NCI-H2171 treated with DMSO at 0.1 percent for 48 hours (cell line): ENCODE data around the gene D2HGDH.
"Not testable (repeated sequence)": the region's sequence is repeated elsewhere in the genome, so short reads cannot be mapped to it uniquely, and the experiment has no call there.

Experiments used
- DNase-seq: peaks from one replicate; lab custom pipeline; 2025; lab: John Stamatoyannopoulos, UW

The D2HGDH gene

DNA sequence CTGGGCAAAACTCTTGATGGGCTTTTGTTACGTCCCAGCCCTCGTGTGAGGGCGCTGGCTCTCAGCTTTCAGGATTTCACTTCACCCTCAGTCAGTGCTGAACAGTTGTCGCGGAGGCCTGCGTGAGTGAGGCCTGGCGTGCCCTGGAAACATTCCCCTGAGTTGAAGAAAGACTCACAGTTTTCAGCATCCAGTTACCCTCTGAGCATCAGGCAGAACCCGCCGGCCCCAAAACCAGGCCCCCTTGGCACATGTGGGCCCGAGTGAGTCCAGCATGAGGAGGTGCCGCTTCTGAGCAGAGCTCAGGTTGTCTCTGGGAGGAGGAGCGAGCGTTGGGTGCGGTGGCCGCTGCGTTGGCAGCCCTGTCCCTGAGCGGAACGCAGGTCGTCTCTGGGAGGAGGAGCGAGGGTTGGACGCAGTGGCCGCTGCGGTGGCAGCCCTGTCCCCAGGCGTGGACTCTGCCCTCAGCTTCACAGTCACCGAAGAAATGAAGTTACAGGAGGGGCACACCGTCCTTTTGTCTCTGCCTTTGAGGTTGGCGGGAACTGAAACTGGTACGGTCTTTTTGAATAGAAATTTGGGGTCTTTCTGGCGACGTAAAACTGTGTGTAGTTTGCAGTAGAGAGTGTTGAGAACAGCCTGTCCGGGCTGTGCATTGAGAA is 74.4 kb downstream of the D2HGDH start, which contains the start of gene NEU4:
NEU4 (plus strand) TSS at position 473 of the 662 bp plus-strand sequence. CDS start 5,292 bp downstream, outside the sequence.
- DNase-seq = no peak

DNA sequence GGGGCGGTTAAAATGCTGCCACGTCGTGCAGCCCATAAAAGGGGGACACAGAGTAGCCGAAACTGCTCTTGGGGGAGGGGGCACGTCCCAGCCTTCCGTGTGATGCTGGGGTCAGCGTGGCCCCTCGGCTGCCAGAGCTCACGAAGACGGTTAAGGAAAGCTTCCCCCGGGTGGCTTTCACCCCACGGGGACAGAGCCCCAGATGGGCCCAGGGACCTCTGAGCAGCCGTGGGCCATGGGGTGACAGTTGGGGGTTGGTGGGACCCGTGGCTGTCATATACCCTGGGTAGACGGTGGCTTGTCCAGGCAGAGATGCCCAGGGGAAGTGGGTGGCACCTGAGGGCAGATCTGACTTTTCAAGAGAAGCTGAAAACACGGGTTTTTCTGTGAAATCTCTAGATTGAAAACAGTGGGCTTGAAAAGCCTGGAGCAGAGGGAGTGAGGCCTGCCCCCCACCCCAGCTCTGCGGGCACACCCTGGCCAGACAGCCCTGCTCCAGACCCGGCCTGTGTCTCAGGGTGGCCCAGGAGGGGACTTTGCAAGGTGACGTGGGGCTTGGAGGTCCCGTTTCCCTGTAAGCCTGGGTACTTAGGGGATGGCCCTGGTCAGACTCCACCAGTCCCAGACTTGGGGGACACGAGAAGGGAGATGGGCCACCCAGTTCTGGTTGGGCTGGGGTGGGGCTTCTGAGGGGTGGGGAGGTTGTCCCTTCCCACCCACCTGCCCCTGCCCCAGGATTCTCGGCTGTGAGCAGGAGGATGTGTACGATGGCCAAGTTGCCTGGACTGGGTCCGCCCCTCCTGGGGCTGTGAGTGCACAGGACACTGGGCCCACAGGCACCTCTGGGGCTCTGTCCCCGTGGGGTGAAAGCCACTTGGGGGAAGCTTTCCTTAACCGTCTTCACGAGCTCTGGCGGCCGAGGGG is 75.2 kb downstream of the D2HGDH start:
- DNase-seq = no peak

DNA sequence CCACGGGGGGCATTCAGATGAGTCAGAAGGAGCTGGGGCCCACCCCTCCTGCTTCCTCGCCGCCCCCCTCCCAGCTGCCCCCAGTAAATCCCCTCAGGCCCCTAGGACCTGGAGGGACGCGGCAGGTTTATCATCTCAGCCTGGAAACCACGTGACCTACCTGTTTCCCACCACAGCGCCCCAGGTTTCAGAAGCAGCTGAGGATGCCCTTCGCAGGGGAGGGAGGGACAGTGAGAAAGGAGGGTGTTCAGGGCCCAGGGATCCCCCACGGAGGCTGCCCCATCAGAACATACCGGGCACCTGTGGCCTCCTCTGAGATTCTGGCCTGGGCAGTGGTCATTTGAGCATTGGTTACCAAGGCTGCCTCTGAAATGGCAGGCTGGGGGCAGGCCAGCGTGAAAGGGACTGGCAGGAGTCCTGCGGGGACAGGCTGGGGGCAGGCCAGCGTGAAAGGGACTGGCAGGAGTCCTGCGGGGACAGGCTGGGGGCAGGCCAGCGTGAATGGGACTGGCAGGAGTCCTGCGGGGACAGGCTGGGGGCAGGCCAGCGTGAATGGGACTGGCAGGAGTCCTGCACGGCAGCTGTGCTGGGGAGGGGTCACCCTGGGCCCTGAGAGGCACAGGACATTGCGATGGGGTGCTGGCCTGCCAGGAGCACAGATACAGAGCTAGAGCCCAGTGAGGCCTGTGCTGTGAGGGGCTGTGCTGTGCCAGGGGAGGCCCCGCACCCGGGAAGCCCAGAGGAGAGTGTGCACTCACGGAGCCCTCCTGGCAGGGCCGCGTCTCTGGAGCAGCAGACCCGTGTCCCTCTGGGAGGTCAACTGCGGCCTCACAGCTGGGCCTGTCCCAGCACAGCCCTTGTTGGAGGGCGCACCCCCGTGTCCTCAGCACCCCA is 76.1 kb downstream of the D2HGDH start:
- DNase-seq = no peak

DNA sequence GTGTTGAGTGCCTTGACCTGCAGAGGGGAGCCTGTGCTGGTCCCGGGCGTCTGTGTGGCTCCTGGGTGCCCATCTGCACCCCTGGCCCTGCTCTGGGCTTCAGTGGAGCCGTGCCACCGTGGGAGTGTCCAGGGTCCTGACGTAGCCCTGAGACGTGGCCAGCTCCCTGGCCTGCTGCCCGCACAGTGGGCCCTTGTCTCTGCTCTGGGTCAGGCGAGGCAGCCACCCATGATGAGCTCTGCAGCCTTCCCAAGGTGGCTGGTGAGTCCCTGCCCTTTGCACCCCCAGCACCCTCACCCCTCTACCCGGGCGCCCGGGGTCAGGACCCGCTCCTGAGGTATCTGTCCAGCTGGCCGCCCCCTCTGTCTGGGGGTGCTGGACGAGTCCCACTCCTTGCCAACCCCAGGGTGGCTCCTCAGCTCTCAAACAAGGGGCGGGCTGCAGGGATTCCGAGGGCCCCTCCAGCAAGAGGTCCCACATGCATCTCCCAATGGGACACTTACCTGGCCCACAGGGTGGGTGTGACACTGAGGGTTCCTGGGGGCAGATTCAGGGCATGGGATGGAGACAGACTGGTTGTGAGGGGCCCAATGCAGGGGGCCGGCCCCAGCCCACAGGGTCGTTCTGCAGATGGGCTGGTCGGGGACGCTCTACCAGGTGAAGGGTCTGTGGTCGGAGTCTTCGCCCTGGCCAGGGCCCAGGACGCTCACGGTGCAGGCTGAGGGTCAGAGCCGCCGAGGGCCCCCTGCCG is 76.9 kb downstream of the D2HGDH start:
- no peak for DNase-seq

DNA sequence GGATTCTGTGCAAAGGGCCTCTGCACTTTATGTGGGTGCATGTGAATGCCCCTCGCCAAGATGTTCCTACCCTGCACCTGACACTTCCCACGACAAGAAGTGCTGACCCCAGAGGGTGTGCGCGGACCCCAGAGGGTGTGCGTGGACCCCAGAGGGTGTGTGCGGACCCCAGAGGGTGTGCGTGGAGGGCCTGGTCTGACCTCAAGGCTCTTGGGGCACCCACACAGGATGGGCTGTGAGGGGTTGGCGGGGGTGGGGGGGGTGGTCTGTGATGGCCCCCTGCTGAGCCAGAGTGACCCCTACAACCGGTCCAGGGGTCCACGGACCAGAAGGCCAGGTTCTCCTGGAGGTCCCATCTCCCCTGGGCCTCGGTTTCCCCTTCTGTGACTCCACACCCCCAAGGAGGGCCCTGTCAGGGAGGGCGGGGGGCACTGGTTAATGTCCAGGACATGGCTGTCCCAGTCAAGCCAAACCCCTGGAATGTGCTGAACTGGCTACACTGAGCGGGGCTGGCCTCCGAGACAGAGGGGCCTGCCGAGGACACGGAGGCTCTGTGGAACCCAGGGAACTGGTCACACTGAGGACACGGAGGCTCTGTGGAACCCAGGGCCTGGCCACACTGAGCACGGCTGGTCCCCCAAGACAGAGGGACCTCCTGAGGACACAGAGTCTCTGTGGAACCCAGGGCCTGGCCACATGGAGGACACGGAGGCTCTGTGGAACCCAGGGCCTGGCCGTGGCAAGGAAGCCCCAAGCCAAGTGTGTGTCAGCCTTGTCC is 77.7 kb downstream of the D2HGDH start:
- DNase-seq = no peak

DNA sequence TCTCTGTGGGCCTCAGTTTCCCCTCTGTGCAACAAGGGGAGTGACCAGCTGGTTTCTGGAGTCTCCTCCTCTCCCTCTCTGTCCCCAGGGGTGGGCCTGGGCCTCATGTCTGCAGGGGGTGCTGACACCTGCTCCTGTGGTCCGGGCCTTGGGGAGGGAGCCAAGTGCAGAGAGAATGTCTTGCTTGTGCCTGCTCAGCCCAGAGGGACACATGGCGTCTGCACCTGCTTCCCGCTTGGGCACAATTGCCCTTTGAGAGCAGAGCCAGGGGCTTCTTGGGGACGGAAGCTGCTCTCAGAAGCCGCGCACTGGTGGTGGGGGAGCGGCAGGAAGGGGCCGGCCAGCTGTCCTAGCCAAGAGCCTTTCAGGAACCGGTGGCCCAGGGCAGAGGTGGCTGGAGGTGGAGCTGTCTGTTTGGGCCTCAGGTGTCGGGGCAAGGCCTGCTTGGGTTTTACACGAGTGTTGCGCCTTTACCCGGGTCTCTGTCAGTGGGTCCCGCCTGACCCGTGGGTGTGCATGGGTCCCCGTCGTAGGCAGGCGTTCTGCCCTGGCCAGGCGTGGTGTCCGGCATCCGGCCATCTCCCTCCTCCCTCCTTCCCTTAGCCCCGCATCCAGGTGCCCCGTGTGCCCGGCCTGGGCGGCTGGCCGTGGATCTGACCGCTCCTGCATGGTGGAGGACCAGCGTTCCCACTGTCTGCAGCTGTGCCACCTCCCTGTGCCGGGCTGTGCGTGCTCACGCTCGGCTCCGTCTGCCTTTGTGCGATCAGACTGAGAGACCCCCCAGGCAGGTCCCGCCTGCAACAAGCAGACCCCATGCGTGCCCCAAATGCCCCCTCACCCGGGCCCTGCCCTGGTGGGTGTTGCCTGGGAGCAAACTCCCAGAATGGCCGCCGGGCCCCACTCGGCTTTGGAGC is 78.6 kb downstream of the D2HGDH start:
- no peak for DNase-seq

DNA sequence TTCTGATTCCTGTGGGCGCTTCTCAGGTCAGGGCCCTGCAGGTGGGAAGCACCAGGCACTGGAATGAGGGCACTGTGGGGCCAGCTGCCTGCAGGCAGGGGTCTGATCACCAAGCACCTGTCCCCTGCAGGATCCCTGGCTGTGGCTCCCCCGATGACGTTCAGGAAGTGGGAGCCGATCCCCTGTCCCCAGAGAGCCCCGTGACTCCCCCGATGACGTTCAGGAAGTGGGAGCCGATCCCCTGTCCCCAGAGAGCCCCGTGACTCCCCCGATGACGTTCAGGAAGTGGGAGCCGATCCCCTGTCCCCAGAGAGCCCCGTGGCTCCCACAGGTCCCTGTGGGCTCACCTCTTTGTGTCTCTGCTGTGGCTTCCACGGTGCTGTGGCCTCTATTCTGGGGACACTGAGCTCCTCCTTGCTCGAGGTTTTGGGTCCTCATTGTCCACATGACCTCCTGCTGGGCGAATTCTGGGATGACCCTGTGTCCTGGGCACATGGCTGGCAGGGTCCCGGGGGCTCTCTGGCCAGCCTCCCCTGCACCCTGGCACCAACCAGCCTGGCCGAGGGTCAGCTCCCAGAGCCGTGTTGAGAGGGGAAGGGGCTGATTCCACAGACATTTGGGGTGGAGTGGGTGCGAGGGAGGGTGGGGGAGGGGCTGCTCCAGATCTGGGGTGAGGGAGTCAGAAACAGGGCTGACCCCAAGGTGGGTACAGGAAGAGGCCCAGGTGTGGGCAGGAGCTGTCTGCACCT is 79.4 kb downstream of the D2HGDH start:
- DNase-seq = no peak

DNA sequence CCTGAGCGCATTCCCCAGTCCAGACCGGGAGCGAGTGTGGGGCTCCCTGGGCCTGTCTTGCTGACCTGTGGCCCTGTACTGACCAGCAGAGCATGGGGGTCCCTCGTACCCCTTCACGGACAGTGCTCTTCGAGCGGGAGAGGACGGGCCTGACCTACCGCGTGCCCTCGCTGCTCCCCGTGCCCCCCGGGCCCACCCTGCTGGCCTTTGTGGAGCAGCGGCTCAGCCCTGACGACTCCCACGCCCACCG is 79.9 kb downstream of the D2HGDH start:
- DNase-seq = no peak

DNA sequence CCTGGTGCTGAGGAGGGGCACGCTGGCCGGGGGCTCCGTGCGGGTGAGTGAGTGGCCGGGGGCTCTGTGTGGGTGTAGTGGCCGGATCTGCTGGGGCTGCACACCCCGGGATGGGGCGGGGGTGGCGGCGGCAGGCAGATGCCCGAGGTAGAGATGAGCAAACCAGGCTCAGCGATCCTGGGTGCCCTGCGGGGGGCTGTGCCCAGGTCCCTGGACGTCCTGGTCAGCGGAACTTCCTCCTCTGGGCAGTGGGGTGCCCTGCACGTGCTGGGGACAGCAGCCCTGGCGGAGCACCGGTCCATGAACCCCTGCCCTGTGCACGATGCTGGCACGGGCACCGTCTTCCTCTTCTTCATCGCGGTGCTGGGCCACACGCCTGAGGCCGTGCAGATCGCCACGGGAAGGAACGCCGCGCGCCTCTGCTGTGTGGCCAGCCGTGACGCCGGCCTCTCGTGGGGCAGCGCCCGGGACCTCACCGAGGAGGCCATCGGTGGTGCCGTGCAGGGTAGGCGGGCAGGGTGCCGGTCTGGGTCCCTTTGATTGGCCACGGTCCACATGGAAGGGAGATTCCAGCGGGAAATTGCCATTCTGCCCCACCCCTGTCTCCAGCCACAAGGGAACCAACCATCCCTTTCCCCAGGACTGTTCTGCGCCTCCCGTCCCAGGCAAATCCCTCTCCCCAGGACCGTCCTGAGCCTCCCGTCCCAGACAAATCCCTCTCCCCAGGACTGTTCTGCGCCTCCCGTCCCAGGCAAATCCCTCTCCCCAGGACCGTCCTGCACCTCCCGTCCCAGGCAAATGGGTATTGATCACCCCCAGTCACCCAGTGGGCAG is 80.4 kb downstream of the D2HGDH start:
- no peak for DNase-seq

DNA sequence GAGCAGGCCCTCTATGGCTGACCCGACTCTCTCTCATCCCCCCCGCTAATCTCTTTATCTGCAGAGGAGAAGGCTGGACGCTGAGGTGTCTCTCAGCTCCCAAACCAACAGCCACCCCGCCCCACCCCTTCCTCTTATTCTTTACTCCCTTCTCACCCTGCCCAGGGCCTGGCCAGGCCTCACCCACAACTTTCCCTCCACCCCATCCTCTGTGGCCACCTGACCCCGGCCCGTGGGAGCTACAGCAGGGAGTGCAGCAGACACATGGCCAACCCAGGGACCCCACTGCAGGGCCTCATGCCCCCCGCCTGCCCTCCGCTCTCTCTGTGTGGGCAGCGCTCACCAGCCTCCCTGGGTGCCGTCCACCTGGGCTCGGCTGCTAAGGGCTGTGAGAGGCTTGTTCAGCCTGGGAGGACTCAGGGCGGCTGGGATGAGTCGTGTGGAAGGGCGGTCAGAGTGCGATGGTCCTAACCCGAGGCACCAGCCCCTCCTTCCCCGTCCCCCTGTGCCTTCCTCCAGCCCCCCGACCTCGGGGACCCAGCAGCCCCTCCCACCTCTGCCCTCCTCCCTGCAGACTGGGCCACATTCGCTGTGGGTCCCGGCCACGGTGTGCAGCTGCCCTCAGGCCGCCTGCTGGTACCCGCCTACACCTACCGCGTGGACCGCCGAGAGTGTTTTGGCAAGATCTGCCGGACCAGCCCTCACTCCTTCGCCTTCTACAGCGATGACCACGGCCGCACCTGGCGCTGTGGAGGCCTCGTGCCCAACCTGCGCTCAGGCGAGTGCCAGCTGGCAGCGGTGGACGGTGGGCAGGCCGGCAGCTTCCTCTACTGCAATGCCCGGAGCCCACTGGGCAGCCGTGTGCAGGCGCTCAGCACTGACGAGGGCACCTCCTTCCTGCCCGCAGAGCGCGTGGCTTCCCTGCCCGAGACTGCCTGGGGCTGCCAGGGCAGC is 81.3 kb downstream of the D2HGDH start:
- DNase-seq = no peak

DNA sequence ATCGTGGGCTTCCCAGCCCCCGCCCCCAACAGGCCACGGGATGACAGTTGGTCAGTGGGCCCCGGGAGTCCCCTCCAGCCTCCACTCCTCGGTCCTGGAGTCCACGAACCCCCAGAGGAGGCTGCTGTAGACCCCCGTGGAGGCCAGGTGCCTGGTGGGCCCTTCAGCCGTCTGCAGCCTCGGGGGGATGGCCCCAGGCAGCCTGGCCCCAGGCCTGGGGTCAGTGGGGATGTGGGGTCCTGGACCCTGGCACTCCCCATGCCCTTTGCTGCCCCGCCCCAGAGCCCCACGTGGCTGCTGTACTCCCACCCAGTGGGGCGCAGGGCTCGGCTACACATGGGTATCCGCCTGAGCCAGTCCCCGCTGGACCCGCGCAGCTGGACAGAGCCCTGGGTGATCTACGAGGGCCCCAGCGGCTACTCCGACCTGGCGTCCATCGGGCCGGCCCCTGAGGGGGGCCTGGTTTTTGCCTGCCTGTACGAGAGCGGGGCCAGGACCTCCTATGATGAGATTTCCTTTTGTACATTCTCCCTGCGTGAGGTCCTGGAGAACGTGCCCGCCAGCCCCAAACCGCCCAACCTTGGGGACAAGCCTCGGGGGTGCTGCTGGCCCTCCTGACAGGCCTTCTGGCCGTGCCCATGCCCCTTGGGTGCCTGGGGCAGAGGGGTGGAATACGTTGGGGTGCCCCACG is 82.1 kb downstream of the D2HGDH start:
- no peak for DNase-seq

DNA sequence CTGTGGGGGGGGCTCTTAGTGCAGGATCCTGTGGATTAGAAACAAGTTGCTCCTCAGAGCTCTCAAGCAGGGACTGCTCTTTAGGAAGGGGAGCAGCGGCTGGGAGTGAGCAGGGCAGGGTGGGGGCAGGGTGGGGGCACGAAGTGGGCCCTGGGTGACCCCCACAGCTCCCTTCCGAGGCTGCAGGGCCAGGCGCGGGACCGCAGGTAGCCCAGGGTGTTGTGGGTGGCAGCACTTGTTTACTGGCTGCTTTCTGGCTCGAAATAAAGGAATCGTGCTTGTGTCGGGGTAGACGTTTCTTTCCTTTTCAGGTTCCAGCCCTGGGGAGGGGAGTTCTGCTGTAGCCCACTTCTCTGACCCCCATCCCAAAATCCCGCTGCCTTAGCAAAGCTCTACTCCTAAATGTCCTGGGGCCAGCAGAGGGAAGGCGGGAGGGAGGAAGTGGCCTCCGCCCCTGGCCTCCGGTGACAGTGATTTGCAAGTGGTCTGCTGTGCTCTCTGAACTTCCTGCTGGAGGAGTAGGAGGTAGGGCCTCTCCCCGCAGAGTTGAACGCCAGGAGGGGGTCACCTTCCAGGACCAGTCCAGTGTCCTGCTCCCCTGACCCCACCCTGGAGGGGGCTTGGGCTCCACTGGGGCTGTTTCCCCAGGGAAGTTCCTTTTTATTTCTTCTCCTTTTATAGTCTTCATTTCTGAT is 82.8 kb downstream of the D2HGDH start:
- no peak for DNase-seq

DNA sequence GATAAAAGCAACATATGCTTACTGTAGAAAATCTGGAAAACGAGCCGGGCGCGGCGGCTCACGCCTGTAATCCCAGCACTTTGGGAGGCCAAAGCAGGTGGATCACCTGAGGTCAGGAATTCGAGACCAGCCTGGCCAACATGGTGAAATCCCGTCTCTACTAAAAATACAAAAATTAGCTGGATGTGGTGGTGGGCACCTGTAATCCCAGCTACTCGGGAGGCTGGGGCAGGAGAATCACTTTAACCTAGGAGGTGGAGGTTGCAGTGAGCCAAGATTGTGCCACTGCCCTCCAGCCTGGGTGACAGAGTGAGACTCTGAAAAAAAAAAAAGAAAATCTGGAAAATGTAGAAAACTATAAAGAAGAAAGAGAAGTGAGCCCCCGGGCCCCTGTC is 83.4 kb downstream of the D2HGDH start:
- DNase-seq = not testable (repeated sequence)
